GM19397 (cell line): Measurements from ENCODE around the gene UBE2Q1.

Experiments used
- ATAC-seq: cut with Tn5 transposase; IDR thresholded peaks from one replicate; pipeline ENCODE4 v1.9.1; 2021; ENCODE audit warnings: mild to moderate bottlenecking, moderate library complexity; ENCODE audit not compliant: unreplicated experiment

Gene UBE2Q1

GRCh38 chr1:154578058-154578418 is 19.6 kb upstream of the UBE2Q1 start:
- ATAC-seq, result no peak

GRCh38 chr1:154577346-154578057 is 19.0 kb upstream of the UBE2Q1 start:
- no peak for ATAC-seq

GRCh38 chr1:154575951-154576566 is 17.6 kb upstream of the UBE2Q1 start:
- no peak for ATAC-seq

GRCh38 chr1:154575147-154575927 is 16.9 kb upstream of the UBE2Q1 start:
- no peak for ATAC-seq

GRCh38 chr1:154574716-154575115 is 16.3 kb upstream of the UBE2Q1 start:
- no peak for ATAC-seq

GRCh38 chr1:154573168-154573510 is 14.7 kb upstream of the UBE2Q1 start:
- no peak for ATAC-seq

- no peak for ATAC-seq
Measured at GRCh38 chr1:154572468-154573167, 14.2 kb upstream of the UBE2Q1 start.

GRCh38 chr1:154571964-154572288 is 13.5 kb upstream of the UBE2Q1 start:
- no peak for ATAC-seq

GRCh38 chr1:154571244-154571963 is 12.9 kb upstream of the UBE2Q1 start:
- no peak for ATAC-seq

- ATAC-seq, result no peak
Measured at GRCh38 chr1:154568157-154568815, 9.8 kb upstream of the UBE2Q1 start.

- no peak for ATAC-seq
Measured at GRCh38 chr1:154567386-154568156, 9.1 kb upstream of the UBE2Q1 start, which contains the start of gene CHRNB2. Gene CHRNB2 (plus strand): TSS chr1:154567778. CDS start chr1:154568045, 267 bp downstream.

GRCh38 chr1:154565876-154566275 is 7.4 kb upstream of the UBE2Q1 start:
- no peak for ATAC-seq

GRCh38 chr1:154559466-154560044 is 1.1 kb upstream of the UBE2Q1 start:
- peak; percentile 27 for ATAC-seq

- peak; percentile 94 for ATAC-seq
Measured at GRCh38 chr1:154558720-154559465, 431 bp upstream of the UBE2Q1 start.

GRCh38 chr1:154557248-154557938 is 1.1 kb downstream of the UBE2Q1 start:
- no peak for ATAC-seq

- no peak for ATAC-seq
Measured at GRCh38 chr1:154556422-154556821, 2.0 kb downstream of the UBE2Q1 start.

- ATAC-seq, result no peak
Measured at GRCh38 chr1:154553056-154554030, 5.1 kb downstream of the UBE2Q1 start.
